Metanephros (tissue), 1 donor: ENCODE measurements around the gene XPA. TPM values are rescaled to one million over a fixed set of nuclear protein-coding genes. Genes with fewer than 3 reads are reported as not detected.

Experiments used
- total RNA-seq: library from RNA; depleted of rRNA; stranded (reverse); fragments of >200 nt; gene quantifications from one replicate; pipeline ENCODE4 v1.2.3, GENCODE V29; 2014

Gene XPA
- total RNA-seq = 15.6 TPM

GRCh38 chr9:97696803-97697601 is at the start of gene XPA:
Gene XPA (minus strand): TSS chr9:97697340. CDS start chr9:97697292, 48 bp downstream.

GRCh38 chr9:97632985-97633858 is 63.9 kb downstream of the XPA start, which contains the start of the genes NCBP1 and TSTD2:
Gene NCBP1 (plus strand): TSS chr9:97633821. CDS start chr9:97633882, 61 bp downstream.
Gene TSTD2 (minus strand): TSS chr9:97633368. CDS start chr9:97627562, 5,806 bp downstream.

Other genes starting within 250 kb of the XPA start
- gene TMOD1, start 195.7 kb downstream of the XPA start, total RNA-seq = 17.2 TPM
- gene TSTD2, start 64.0 kb downstream of the XPA start, total RNA-seq = 26.0 TPM
- 26.7 TPM for gene NCBP1, start 63.5 kb downstream of the XPA start, total RNA-seq
- not detected for gene FOXE1, start 155.9 kb upstream of the XPA start, total RNA-seq
- 14.9 TPM for gene TRMO, start 225.2 kb upstream of the XPA start, total RNA-seq
- 12.8 TPM for gene HEMGN, start 240.8 kb upstream of the XPA start, total RNA-seq